Measurements from ENCODE around the gene COL28A1. TPM values are rescaled to one million over a fixed set of nuclear protein-coding genes. Genes with fewer than 3 reads are reported as not detected.
"Not testable (repeated sequence)": the region's sequence is repeated elsewhere in the genome, so short reads cannot be mapped to it uniquely, and the experiment has no call there.

The COL28A1 gene
- total RNA-seq, 1 experiment from 2014 or later: 0.08 TPM

DNA sequence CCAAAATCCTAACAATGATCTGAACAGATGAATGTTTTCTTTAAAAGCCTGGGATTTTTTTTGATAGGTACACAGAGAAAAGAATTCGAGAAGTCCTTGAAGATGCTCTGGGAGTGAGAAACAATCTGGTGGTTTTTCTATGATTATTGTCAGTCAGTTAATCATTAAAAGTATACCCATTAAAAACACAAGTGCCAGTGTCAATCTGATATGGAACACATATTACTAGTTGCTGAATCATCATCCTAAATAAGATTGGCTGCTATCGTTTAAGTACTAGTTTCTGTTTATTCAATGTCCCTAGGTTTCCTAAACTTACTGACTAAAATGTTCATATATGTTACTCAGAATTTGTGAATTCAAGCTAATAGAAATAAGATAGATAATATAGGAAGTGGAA, 16.1 kb downstream of the COL28A1 start:
- no peak for DNase-seq (ENCODE audit: low spot score)

DNA sequence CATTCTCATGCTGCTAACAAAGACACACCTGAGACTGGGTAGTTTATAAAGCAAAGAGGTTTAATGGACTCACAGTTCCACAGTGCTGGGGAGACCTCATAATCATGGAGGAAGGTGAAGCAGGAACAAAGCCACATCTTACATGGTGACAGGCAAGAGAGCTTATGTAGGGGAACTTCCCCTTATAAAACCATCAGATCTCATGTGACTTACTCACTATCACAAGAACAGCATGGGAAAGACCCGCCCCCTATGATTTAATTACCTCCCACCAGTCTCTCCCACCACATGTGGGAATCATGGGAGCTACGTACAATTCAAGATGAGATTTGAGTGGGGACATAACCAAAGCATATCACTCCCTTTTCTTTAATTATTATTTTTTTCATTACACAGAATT, 16.6 kb downstream of the COL28A1 start:
- no peak for DNase-seq (ENCODE audit: low spot score)

DNA sequence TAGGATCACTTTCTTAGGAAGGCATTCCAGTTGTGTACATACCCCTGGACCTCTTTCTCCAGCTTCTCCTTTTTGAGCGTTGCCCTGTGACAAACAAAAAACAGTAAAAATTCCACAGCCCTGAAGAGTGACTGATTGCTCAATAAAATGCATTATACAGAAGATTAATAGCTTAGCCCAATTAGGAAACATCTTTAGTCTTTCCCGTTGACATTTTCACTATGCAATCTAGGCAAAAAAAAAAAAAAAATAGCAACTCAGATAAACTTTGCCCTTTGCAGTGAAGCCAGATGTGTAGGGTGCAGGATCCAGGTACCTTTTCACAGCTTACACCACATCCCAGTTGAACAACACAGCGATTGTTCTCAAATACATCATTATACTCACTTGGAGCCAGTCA, 17.9 kb downstream of the COL28A1 start:
- DNase-seq (ENCODE audit: low spot score): no peak

DNA sequence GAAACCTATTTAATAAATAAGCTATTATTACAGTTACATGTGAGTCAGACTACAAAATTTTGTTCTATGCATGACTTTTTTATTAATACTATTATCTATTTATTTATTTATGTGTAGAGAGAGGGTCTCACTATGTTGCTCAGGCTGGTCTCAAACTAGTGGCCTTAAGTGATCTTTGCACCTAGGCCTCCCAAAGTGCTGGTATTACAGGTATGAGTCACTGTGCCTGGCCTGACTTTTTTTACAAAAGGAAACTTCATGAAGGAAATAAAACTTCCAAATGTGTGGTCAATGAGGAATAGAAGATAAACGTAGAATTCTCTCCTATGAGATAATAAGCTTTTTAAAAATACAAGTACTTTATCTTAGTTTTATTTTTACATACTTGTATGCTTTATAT, 19.0 kb downstream of the COL28A1 start:
- DNase-seq (ENCODE audit: low spot score): no peak

DNA sequence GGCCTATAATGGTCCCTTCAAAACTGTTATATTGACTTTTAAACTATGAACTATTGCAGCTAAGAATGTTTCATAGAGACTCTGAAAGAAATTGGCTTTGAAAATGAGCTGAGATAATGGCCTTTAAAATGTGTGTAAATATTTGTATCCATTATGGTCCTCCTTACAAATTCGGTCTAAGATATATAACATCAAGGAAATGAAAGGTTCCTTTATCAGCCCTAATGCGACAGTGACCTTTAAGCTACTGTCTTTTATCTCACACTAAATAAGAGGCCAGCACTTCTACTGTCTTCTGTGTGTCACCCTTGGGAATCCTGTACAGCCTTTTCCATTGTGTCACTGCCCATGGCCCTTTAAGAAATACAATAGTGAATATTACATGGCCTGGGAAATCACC, 19.5 kb downstream of the COL28A1 start:
- DNase-seq (ENCODE audit: low spot score): no peak

DNA sequence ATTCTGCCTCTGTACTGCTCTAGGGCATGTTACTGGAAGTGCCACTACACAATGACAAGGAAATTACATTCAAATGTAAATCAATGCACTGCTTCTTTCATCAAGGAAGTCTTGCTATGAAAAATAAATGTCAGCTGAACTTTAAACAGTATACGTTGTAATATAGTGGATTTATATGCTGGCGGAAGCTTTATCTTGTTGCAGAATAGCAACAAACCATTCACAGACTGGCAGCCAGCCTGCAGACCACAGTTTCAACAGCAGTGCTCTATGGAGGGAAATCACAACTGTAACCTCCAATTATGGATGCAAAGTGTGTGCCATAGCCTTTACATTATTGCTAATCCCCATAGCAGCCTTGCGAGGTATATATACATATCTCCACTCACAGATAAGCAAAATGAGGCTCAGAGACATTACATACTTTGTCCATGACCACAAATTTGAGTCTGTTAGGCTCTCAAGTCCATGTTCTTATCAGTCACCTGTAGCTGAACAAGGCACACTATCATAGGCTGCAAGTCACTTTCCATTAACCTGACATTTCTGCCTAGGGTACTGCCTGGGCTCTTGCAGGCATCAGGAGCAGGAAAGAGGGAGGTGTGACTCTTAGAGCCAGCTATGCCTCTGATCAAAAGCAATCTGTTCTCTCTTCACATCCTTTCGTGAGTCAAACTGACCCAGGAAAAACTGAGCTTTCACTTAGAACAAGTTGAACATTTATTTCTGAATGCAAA, 22.6 kb downstream of the COL28A1 start:
- peak; percentile 18 for DNase-seq (ENCODE audit: low spot score)

DNA sequence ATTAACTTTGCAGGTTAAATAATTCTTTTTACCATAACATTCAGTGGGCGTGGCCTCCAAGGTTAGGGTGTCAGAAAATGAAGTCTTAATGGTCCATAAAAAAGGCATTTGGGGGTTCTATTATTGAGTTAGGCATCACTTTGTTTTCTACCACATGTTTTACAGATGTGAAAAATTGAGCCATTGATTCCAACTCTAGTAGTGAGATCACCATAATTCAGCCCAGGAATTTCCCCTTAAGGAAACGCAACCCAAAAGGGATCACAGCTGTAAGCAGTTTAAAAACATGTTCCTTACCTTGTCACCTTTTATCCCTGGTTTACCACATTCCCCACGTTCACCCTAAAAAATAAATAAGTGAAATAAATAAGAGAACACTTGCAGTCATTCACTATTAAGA, 24.9 kb downstream of the COL28A1 start:
- DNase-seq (ENCODE audit: low spot score): no peak

DNA sequence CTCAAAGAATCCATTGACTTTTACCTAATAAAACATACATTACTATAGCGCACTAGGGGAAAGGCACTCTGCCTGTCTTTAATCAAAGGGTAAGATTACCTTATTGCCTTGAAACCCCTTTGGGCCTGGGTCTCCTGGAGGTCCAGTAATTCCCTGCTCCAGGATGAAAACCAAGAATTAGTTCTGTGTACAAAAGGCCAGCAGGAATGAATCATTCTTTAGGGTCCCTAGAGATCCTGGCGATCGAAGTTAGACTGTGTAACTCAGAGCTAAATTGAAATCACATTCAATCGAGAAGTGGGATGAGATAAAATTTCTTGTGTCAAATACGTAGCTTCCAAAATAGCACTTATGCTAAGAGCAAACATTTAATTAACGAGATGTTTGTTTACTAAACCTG, 29.8 kb downstream of the COL28A1 start:
- no peak for DNase-seq (ENCODE audit: low spot score)

DNA sequence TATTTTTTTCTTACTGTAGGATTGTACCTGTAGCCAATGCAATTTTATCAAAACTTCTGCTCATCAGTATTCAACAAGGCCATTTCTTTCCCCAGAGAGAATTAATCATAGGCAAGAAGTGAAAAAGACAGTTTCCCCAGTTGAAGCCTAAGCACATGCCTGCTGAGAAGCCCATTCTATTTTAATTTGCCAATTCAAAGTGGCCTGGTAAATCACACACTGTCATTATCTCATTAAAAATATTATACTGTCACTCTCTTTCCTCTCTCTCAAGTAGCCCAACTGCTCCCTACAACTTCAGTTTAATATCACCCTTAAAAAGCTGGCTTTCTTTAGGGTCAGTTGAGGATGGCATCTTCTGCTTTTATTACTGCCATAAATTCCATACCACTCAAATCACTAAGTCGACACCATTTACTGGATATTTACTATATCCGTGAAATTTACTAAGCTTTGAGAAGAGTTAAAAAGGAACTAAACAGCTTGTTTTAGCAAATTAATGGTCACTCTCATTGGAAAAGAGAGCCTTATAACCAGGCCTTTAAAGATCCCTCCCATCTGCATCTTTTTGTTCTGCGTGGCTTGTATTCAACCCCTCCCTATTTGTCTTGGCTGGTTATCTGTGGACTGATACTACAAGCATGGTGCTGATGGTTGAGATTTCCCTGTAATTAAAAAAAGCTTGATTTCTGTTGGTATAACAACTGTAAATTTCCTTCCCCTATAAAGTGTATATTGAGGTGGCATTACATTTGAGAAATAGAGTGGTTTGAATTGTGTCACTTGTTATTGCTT, 30.6 kb downstream of the COL28A1 start:
- DNase-seq (ENCODE audit: low spot score): peak; percentile 45

DNA sequence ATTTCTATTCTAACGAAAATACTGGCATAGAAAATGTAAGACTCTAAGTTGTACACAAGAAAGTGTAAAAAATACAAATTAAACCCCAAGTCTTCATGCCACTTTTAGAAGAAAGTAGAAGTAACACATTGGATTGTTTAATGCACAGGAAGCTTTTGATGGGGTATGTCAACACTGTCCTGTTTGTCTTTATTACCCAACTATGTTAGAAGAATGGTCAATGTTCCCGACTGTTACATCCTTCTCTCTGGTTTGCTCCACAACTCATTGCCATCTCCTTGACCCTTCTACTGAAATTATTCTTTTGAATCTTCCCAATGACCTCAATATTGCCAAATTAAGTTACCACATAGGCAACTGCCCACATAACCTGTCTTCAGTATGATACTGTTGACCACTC, 35.8 kb downstream of the COL28A1 start:
- no peak for DNase-seq (ENCODE audit: low spot score)

DNA sequence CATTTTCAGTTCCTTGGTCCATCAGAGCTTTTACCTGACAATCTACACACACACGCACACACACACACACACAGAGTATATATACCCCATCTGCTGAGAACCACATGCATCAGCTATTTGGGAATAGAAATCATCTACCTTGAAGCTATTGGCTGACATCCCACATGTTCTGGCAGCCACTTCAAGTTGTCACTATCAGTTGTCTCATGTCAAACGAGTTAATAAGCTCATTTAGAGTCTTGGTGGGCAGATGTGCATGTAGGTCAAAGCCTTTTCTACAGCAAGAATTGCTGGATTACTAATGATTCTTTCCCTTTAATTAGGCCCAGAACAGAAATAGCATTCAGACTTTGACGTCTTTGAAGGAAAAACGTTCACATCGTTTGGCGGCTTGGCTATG, 36.8 kb downstream of the COL28A1 start:
- DNase-seq (ENCODE audit: low spot score): no peak

DNA sequence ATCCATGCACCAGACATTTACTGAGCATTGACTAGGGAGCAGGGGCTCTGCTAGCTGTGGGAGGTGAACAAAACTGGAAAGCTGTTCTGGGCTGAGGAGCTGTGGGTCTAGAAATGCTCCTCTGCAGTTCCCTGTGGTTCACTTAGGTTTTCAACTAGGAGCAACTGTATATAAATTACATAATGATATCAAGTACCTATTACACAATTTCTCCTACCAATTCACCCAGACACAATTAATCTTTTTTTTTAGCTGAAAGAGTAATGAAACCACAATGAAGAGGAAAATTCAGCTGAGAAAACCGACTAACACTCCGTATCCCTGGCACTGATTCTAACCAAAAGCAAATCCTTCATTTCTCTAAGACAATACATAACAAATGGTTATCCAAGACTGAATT, 39.4 kb downstream of the COL28A1 start:
- no peak for DNase-seq (ENCODE audit: low spot score)

DNA sequence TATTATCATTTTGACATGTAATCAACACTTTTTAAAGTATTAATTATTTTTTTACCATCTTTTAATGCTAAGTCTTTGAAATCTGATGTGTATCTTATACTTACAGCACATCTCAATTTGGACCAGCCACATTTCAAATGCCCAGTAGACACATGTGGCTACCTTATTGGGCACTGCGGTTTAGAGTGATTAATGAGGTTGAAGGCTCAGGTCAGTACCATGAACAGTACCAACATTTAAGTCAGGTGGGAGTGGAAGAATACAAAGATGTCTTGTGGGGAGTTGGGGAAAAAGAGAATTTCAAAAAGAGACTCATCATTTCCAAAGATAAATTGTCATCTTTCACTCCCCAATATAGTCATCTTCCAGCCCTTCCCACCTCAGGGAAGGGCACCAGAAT, 40.5 kb downstream of the COL28A1 start:
- no peak for DNase-seq (ENCODE audit: low spot score)

DNA sequence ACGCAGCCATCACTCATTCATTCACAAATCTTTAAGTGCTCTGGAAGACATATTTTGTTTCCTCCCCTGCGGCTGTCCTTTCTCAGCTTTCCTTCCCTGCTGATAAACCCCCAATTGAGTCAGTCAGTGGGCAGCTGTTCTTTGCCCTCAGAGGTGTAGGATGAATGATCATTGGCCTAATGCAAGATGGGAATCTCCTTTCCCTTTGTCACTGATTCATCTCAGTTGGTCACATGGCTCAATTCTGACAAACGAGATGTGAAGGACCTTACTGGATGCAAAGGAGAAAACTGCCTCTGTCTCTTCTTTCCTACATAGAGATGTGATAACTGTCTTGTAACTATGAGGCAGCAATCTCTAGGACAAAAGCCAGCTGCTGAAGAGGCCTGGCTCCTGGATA, 44.6 kb downstream of the COL28A1 start:
- DNase-seq (ENCODE audit: low spot score): no peak

DNA sequence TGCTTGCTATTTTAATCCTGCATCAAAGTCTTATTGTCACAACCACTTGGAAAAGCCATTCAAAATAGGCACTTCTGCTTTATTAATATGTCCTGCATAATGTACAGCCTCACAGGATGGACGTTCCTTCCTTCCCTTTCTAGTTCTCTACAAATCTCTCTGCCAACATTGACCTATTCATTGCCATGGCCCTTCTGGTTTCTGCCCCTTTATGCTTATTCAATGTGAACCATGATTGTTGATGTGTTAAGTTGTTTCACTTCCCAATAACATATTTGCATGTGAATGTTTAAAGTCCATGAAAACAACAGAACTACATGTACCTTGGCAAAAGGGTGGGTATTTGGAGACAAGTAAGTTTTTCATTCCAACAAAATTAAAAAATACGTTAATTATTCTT, 45.7 kb downstream of the COL28A1 start:
- no peak for DNase-seq (ENCODE audit: low spot score)

DNA sequence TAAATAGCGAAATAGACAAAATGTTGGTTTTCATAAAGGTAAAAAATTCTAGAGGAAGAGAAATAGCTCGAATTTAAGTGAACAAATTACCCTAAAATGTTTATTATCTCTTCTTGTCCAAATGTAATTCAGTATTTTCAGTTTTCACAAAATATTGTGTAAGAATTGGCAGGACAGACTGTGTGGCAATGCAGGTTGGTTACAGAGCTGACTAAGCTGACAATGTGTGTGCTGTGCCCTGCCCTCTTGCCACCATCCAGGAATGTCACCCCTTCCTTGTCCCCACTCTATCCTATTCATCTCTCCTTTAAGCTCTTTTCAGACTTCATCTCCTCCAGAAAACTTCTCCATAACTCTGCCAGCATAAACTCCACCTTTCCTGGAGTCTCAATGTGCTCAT, 46.1 kb downstream of the COL28A1 start:
- DNase-seq (ENCODE audit: low spot score): no peak

DNA sequence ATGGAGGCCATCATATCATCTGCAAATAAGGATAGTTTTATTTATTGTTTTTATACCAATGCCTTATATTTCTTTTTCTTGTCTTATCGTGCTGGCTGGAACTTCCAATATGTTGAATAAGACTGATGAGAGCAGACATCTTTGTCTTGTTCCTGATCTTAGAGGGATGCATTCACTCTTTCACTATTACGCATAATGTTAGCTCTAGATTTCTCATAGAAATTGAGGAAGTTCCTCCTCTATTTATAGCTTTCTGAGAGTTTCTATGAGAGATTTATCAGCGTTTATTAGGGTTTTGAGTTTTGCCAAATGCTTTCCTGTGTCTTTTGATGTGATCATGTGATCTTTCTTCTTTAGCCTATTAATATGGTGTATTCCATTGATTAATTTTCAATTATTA, 49.3 kb downstream of the COL28A1 start:
- DNase-seq (ENCODE audit: low spot score): no peak

DNA sequence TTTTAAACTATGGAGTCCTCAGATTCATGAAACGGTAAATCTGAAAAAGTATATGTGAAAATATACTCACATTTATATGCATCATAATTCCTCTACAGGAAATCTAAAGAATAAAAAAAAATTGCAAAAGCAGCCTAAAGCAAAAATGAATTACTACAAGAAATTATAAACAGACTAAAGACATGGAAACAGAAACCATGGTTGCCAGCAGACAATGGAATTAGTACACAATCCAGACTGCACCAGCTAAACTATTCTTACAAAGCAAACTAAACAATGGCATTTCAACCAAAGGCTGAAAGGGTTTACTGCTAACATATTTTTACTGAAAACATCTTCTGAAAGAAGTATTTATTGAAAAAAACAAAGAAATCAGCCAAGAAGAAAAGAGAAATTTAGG, 51.6 kb downstream of the COL28A1 start:
- no peak for DNase-seq (ENCODE audit: low spot score)

DNA sequence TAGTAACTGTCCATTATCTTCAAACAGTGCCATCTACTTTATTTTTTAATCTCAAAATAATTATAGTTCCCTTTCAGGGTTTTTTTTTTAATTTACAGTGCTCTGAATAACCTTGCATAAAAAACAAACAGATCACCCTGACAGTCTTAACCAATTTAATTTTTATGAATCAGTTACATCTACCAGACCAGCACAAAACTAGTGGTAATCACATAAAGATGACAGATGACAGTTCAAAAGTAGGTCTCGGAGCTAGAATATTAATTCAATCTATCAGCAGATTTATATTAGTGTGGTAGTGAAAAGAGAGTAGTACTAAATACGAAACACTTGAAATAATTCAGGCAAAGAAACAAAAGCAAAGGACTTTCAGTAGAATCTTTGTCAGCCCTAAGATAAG, 53.9 kb downstream of the COL28A1 start:
- no peak for DNase-seq (ENCODE audit: low spot score)

DNA sequence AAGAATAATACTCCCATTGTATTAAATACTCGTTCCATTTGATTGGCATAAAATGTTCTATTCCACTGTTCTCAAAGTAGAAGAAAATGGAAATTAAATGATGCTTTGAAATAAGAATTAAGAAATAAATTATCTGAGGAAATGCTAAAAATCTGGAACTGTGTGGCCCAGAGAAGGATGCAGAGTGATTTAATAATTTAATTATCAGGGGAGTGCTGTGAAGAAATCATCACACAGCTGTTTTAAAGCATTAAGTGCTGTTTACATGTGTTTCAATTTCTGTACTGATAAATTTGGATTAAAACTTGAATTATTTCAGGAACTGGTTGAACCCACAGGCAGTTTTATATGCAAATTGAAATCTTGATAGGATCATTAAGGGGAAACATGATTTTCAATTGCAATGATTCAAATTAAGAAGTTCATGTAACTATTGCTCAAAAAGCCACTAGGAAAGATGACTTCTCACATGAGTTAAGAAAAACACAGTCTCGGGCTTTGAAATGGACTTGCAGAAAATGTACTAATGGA, 56.3 kb downstream of the COL28A1 start:
- no peak for DNase-seq (ENCODE audit: low spot score)

DNA sequence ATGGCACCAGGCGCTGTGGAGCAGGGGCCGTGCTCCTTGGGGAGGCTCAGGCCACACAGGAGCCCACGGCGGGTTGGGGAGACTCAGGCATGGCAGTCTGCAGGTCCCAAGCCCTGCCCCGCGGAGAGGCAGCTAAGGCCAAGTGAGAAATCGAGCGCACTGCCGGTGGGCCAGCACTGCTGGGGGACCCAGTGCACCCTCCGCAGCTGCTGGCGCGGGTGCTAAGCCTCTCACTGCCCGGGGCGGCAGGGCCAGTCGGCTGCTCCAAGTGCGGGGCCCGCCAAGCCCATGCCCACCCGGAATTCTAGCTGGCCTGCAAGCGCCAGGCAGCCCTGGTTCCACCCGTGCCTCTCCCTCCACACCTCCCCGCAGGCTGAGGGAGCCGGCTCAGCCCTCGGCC, 57.1 kb downstream of the COL28A1 start:
- DNase-seq (ENCODE audit: low spot score): no peak

DNA sequence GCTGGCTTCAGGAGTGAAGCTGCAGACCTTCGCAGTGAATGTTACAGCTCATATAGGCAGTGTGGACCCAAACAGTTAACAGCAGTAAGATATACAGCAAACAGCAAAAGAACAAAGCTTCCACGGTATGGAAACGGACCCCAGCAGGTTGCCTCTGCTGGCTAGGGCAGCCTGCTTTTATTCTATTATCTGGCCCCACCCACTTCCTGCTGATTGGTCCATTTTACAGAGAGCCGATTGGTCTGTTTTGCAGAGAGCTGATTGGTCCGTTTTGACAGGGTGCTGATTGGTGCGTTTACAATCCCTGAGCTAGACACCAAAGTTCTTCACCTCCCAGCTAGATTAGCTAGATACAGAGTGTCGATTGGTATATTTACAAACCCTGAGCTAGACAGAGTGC, 58.0 kb downstream of the COL28A1 start:
- DNase-seq (ENCODE audit: low spot score): not testable (repeated sequence)

DNA sequence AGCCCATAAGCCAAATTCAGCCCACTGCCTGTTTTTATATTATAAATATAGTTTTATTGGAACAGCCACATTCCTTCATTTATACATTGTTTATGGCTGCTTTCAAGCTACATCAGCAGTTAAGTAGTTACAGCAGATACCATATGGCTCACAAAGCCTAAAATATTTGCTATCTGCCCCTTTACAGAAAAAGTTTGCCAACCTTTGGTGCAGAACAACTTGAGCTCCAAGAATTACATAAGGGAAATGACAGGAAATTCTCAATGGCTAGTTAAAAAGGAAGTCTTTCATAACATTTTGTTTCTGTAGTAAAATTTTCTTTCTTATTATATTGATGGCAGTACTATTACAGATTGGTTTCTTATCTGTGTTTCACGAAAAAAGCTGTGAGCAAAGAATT, 59.3 kb downstream of the COL28A1 start:
- no peak for DNase-seq (ENCODE audit: low spot score)
